Common myeloid progenitor, CD34-positive (primary cell): ENCODE data around the gene PSMB9.

Source experiments
- CTCF ChIA-PET: fragments of 350-600 bp; sonication (Branson Sonifier 250); formaldehyde crosslinking; loops from one replicate; lab custom pipeline; 2021; ENCODE audit warnings: antibody characterized with exemption; lab: Charles Lee
- POLR2A ChIA-PET: fragments of 350-600 bp; sonication (Branson Sonifier 250); formaldehyde crosslinking; loops from one replicate; lab custom pipeline; 2021; ENCODE audit warnings: antibody characterized with exemption; lab: Charles Lee
- DNase-seq, 3 donors: peaks; one replicate each; pipeline versions ENCODE4 v3.0.0 to v3.0.0-alpha.2; 2013
- H3K27ac ChIP-seq, 2 experiments: 1 replicate in 1 of 2; 2 replicates in 1 of 2; pipeline ENCODE4 v1.7.0; 2013; ENCODE audit warnings: inconsistent platforms in 2 of 2, low read length in 2 of 2, mild to moderate bottlenecking in 2 of 2, low read depth in 1 of 2, moderate library complexity in 1 of 2; ENCODE audit not compliant: severe bottlenecking in 2 of 2, insufficient read depth in 1 of 2, poor library complexity in 1 of 2
- H3K27me3 ChIP-seq, 5 experiments: replicated peaks in 2 of 5; 1 replicate in 3 of 5; 2 replicates in 2 of 5; pipeline versions ENCODE4 v1.6.1 to v1.7.0; 2013; ENCODE audit warnings: low read length in 4 of 5, mild to moderate bottlenecking in 2 of 5, moderate library complexity in 2 of 5, inconsistent platforms in 1 of 5; ENCODE audit not compliant: insufficient read depth in 5 of 5, control insufficient read depth in 4 of 5
- H3K36me3 ChIP-seq, 4 experiments: 1 replicate in 2 of 4; 2 replicates in 2 of 4; pipeline versions ENCODE4 v1.6.1 to v1.7.0; 2013; ENCODE audit warnings: low read length in 3 of 4, control low read depth in 1 of 4, mild to moderate bottlenecking in 1 of 4; ENCODE audit not compliant: control insufficient read depth in 4 of 4, insufficient read depth in 4 of 4
- H3K4me1 ChIP-seq, 4 experiments: 1 replicate in 3 of 4; 2 replicates in 1 of 4; pipeline versions ENCODE4 v1.6.1 to v1.7.1; 2013; ENCODE audit warnings: low read length in 3 of 4, mild to moderate bottlenecking in 3 of 4, control low read depth in 1 of 4, inconsistent platforms in 1 of 4, moderate library complexity in 1 of 4; ENCODE audit not compliant: control insufficient read depth in 4 of 4, insufficient read depth in 4 of 4; ENCODE audit errors: control extremely low read depth in 1 of 4
- H3K4me3 ChIP-seq, 7 experiments: 1 replicate in 4 of 7; 2 replicates in 3 of 7; pipeline versions ENCODE4 v1.5.1 to v1.7.0; 2013; ENCODE audit warnings: mild to moderate bottlenecking in 7 of 7, low read length in 6 of 7, moderate library complexity in 6 of 7, inconsistent platforms in 2 of 7, low read depth in 2 of 7, control low read depth in 1 of 7; ENCODE audit not compliant: insufficient read depth in 4 of 7, control insufficient read depth in 1 of 7; ENCODE audit errors: extremely low read depth in 1 of 7
- H3K9me3 ChIP-seq, 5 experiments: 1 replicate in 4 of 5; 2 replicates in 1 of 5; pipeline versions ENCODE4 v1.6.1 to v1.7.1; 2013; ENCODE audit warnings: low read length in 4 of 5, mild to moderate bottlenecking in 2 of 5, inconsistent platforms in 1 of 5, low read depth in 1 of 5, moderate library complexity in 1 of 5; ENCODE audit not compliant: control insufficient read depth in 4 of 5, insufficient read depth in 2 of 5; ENCODE audit errors: control extremely low read depth in 1 of 5
- WGBS: methylation state at CpG from one replicate; pipeline ENCODE4 v1.1.5; 2013; ENCODE audit not compliant: insufficient coverage; 5-methylcytosine and 5-hydroxymethylcytosine counted together

Gene PSMB9

DNA sequence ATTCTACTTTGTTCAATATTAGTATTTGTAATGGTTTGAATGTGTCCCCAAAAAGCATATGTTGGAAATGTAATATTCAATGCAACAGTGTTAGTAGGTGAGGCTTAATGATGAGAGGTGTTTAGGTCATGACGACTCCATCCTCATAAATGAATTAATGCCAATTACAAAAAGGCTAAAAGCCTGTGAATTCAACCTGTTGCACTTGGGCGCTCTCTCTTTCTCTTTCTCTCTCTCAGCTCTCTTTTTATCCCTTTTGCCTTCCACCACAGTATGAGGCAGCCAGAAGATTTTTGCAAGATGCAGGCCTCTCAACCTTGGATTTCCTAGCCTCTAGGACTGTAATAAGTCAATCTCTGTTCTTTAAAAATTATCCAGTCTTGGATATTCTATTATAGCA is 34.6 kb downstream of the PSMB9 start:
- no peaks in the 10 kb centered on the region for H3K36me3 ChIP-seq
- POLR2A ChIA-PET, result no interaction called here
- CTCF ChIA-PET, result interaction anchor here (1.0 to 8.6 kb wide), 6 partner anchors 13 to 95 kb away, joined by 3 to 97 read pairs (median 5); partner anchors contain the start of gene HLA-DMA
- H3K4me3 ChIP-seq, result no peak overlapping the region
- H3K4me1 ChIP-seq, result peaks cover 0 to 5% (median 4%) of the 10 kb centered on the region in 4 experiments
- no peaks in the 10 kb centered on the region for H3K9me3 ChIP-seq
- DNase-seq, result no peak
- no peak overlapping the region for H3K27ac ChIP-seq
- WGBS, result 100% methylated on average over 1 of the region's 2 CpGs
- H3K27me3 ChIP-seq, result no peaks in the 10 kb centered on the region

DNA sequence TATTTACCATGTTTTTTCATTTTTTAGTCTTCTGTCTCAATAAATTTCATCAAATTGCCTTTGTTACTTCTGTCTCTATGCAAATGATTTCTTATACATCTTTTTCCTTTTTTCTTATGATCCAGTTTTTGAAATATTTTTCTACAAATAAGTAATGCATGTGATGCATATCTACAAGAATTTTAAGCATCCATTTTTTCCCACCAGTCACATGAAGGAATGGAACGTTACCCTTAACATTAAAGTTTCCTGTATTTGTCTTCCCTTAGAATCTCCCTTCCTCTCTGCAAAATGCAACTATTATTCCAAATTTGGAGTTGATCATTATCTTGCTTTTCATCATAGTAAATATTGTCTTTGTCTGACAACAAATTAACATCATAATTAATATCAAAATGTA is 35.5 kb downstream of the PSMB9 start:
- Histone ChIP-seq H3K27me3 (no peaks in the 10 kb centered on the region), H3K27ac (no peak overlapping the region), H3K36me3 (no peaks in the 10 kb centered on the region), H3K4me1 (peaks cover 0 to 8% (median 7%) of the 10 kb centered on the region in 4 experiments), H3K4me3 (no peak overlapping the region), H3K9me3 (no peaks in the 10 kb centered on the region)
- ChIA-PET CTCF (interaction anchor here (0.8 to 1.5 kb wide), 4 partner anchors 23 to 90 kb away, joined by 3 to 6 read pairs (median 4); no protein-coding TSS in a partner anchor), POLR2A (no interaction called here)
- WGBS, result no CpG with 5 or more reads among the region's 1 CpG
- no peak for DNase-seq

DNA sequence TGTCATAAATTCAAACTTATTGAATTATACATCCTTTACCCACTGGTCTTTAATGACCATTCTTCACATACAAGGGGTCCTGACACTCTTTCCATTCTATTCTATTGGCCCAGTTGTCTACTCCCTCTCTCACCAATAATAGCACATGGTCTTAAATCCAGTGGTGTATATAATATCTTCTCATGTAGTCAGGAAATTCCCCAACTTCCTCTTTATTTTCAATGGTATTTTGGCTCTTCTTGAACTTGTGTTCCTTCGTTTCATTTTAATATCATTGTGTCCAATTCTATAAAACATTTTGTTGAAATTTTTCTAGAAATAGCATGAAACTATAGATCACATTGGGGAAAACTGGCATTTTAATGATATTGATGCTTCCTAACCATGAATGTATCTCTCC is 36.8 kb downstream of the PSMB9 start:
- DNase-seq, result peak in 2 of 3 donors; percentile 32 to 41
- Histone ChIP-seq H3K9me3 (no peaks in the 10 kb centered on the region), H3K4me3 (no peak overlapping the region), H3K36me3 (no peaks in the 10 kb centered on the region), H3K27me3 (no peaks in the 10 kb centered on the region), H3K27ac (no peak overlapping the region), H3K4me1 (peaks cover 6 to 19% (median 17%) of the 10 kb centered on the region in 4 experiments)
- POLR2A ChIA-PET, result no interaction called here
- WGBS, result no CpG with 5 or more reads among the region's 1 CpG
- CTCF ChIA-PET, result interaction anchor here (1.0 to 1.3 kb wide), 2 partner anchors 64 to 89 kb away, joined by 5 to 6 read pairs; no protein-coding TSS in a partner anchor

DNA sequence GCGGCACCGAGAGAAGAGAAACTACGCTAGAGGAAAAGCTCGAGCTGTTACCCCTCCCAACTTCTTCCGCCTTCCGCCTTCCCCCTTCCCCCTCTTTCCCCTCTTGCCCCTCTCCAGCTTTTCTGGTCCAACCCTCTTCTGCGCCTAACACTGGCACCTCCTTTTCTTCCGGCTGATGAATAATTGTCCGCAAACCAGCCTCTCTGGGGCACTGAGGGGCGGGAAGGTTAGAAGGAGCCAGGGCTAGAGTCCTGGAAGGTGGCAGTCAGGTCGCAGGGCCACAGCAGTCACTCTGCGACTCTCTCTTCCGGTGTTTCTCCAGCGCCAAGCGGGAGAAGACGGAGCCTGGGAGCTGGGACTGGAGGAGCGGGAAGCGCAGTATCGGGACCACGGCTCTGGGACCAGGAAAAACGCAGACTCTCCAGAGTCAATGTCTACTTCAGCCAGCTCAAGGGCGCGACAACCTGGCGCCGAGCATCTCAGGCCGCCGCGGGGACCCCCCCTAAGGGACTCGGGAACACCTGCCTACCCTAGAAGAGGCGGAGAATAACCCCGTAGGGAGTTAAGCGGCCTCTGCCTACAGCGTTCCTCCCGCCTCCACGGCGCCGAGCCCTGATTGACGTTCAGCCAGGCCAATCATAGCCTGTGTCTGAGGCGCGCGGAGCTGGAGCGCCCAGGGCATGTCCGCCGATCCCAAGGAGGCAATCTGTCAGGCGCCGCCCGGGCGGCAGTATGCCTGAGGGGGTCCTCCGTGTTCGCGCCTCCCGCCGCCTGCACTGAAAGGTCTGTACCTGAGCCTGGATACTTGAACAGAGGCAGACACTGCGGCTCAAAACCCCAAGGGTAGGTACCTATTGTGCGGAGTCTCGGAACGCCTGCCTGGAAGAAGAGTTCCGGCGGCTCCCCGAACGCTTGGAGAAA is 40.4 kb downstream of the PSMB9 start:
- peak; percentile 92 to 96 (median 94) for DNase-seq
- CTCF ChIA-PET, result interaction anchor here (0.9 to 4.4 kb wide), 11 partner anchors 9 to 354 kb away, joined by 3 to 22 read pairs (median 5); partner anchors contain the start of gene HLA-DMA
- Histone ChIP-seq H3K36me3 (no peaks in the 10 kb centered on the region), H3K27ac (peak overlapping the region; percentile 57 to 88), H3K27me3 (no peaks in the 10 kb centered on the region), H3K9me3 (no peaks in the 10 kb centered on the region), H3K4me1 (peaks cover 6 to 37% (median 18%) of the 10 kb centered on the region in 4 experiments), H3K4me3 (peak overlapping the region; percentile 69 to 98 (median 97))
- WGBS, result under 1% methylated on average over 48 of the region's 61 CpGs
- POLR2A ChIA-PET, result interaction anchor here (0.8 to 2.7 kb wide), 5 partner anchors 47 to 87 kb away, joined by 3 to 25 read pairs (median 7); partner anchors contain the start of genes HLA-DMA and HLA-DMB

DNA sequence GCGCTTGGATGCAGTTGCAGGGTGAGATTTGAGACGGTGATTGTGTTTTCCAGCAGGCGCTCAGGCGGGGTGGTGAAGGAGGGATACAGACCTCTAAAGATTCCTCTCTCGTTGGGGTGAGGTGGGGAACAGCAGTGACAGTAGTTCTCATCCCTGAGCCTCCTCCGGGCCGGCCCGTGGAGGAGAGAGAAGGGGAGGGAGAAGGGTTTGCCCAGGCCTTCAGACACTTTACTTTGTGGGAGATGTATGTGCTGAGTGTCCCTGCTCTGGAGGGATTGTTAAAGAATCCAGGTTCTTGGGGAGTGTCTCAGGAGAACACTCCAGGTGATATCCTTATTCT is 41.0 kb downstream of the PSMB9 start:
- Histone ChIP-seq H3K4me1 (peaks cover 6 to 37% (median 18%) of the 10 kb centered on the region in 4 experiments), H3K36me3 (no peaks in the 10 kb centered on the region), H3K27me3 (no peaks in the 10 kb centered on the region), H3K4me3 (peak overlapping the region; percentile 69 to 98 (median 97)), H3K9me3 (no peaks in the 10 kb centered on the region), H3K27ac (peak overlapping the region; percentile 57 to 88)
- ChIA-PET POLR2A (interaction anchor here (1.2 to 2.7 kb wide), 2 partner anchors 46 to 78 kb away, joined by 10 to 25 read pairs; partner anchors contain the start of gene HLA-DMB), CTCF (interaction anchor here (1.0 to 4.4 kb wide), 9 partner anchors 9 to 90 kb away, joined by 3 to 22 read pairs (median 6); partner anchors contain the start of gene HLA-DMA)
- 0% methylated on average over 2 of the region's 8 CpGs for WGBS
- DNase-seq, result no peak

DNA sequence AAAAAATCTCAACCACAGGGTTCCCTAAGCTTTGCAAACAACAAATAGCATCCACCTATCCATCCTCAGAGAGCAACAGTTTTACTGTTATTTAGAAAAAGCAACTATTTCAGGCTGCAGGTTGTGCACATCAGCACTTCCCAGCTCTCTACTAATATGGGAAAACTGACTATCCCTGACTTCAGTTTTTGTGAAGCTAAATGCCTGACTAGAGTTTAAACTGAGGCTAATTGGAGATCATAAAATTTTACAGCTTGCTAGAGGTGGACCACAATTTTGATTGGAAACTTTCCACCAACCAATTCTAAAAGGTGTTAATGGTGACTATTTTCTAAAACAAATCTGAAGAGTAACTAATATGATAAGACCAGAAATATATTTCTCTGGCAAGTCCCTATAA is 50.0 kb downstream of the PSMB9 start:
- ChIA-PET POLR2A (no interaction called here), CTCF (interaction anchor here (1.0 to 4.0 kb wide), 7 partner anchors 10 to 81 kb away, joined by 3 to 24 read pairs (median 3); partner anchors contain the start of genes HLA-DMA, PSMB9 and TAP1)
- no peak for DNase-seq

More for the DNA sequence above, 50.0 kb downstream of the PSMB9 start:
- H3K9me3 ChIP-seq, result no peaks in the 10 kb centered on the region
- peaks cover 2 to 7% (median 6%) of the 10 kb centered on the region in 4 experiments for H3K36me3 ChIP-seq
- no peak overlapping the region for H3K4me3 ChIP-seq
- H3K4me1 ChIP-seq, result no peaks in the 10 kb centered on the region
- no peaks in the 10 kb centered on the region for H3K27me3 ChIP-seq
- no peak overlapping the region for H3K27ac ChIP-seq
